Heart left ventricle (tissue), 16 donors: ENCODE measurements around the gene S100A14. TPM values are rescaled to one million over a fixed set of nuclear protein-coding genes. Genes with fewer than 3 reads are reported as not detected.

Experiments
- ATAC-seq, 4 donors: fragments of 200-7000 bp; cut with Tn5 transposase; one replicate each; pipeline ENCODE4 v1.9.1; 2020 to 2022; ENCODE audit warnings: moderate library complexity in 4 of 4, mild to moderate bottlenecking in 3 of 4, moderate number of reproducible peaks in 1 of 4
- DNase-seq, 5 donors: peaks; one replicate each; pipeline ENCODE4 v3.0.0-alpha.2; 2020
- H3K27ac ChIP-seq, 12 donors: fragments of 200-600 bp; sonication (generic) in 4 of 12; one replicate each; pipeline versions ENCODE4 v1.5.0 to v1.8.0; 2016 to 2022; ENCODE audit warnings: mild to moderate bottlenecking in 2 of 12
- H3K27me3 ChIP-seq, 9 donors: fragments of 200-600 bp; sonication (generic) in 2 of 9; one replicate each; pipeline versions ENCODE4 v1.5.1 to v1.8.0; 2016 to 2022; ENCODE audit warnings: mild to moderate bottlenecking in 3 of 9
- H3K36me3 ChIP-seq, 9 donors: fragments of 200-600 bp; sonication (generic) in 2 of 9; one replicate each; pipeline versions ENCODE4 v1.5.0 to v1.8.0; 2018 to 2022; ENCODE audit warnings: mild to moderate bottlenecking in 2 of 9
- H3K4me1 ChIP-seq, 12 donors: fragments of 200-600 bp; sonication (generic) in 4 of 12; one replicate each; pipeline versions ENCODE4 v1.5.0 to v1.8.0; 2016 to 2022; ENCODE audit warnings: mild to moderate bottlenecking in 3 of 12
- H3K4me3 ChIP-seq, 12 donors: fragments of 200-600 bp; sonication (generic) in 4 of 12; one replicate each; pipeline versions ENCODE4 v1.5.0 to v1.8.0; 2017 to 2022; ENCODE audit warnings: mild to moderate bottlenecking in 9 of 12, moderate library complexity in 4 of 12
- H3K9me3 ChIP-seq, 12 donors: fragments of 200-600 bp; sonication (generic) in 4 of 12; one replicate each; pipeline versions ENCODE4 v1.5.0 to v1.8.0; 2016 to 2022; ENCODE audit warnings: mild to moderate bottlenecking in 1 of 12
- POLR2A ChIP-seq, 2 donors: fragments of 450-650 bp; IDR thresholded peaks; one replicate each; pipeline ENCODE4 v1.6.1; 2017; ENCODE audit warnings: antibody characterized with exemption in 2 of 2, mild to moderate bottlenecking in 2 of 2, moderate library complexity in 2 of 2
- WGBS, 4 donors: extraction: QIAGEN DNeasy Blood & Tissue Kit in 2 of 4; methylation state at CpG; one replicate each; pipeline versions ENCODE4 v1.1.5 to v1.1.7; 2013 to 2018; 5-methylcytosine and 5-hydroxymethylcytosine counted together
- intact Hi-C, 10 donors: fragments of 100-400 bp; cut with DNase I; formaldehyde crosslinking; loops; one replicate each; pipeline versions ENCODE4 v1.11.1 to v1.14.2; 2022
- polyA plus RNA-seq, 2 donors: library from polyadenylated mRNA; stranded (reverse); fragments of 200-250 nt; gene quantifications; one replicate each; pipeline ENCODE4 v1.2.3, GENCODE V29; 2013
- total RNA-seq, 9 donors: library from RNA; depleted of rRNA in 2 of 9; stranded (reverse); fragments of >200 nt in 2 of 9; fragmentation: NEBNext Ultra II Directional in 3 of 9; extraction: Animal tissue kit (Norgen Biotek cat#: 25700) in 3 of 9; gene quantifications; one replicate each; pipeline versions ENCODE4 v1.1.0 to v1.2.4, GENCODE V29; 2016 to 2023
- TF ChIP-seq, protein P1 (sequence below), 12 donors: fragments of 200-600 bp; sonication (generic) in 4 of 12; IDR thresholded peaks; one replicate each; pipeline versions ENCODE4 v1.5.0 to v1.8.0; 2018 to 2022; ENCODE audit warnings: antibody characterized with exemption in 12 of 12, mild to moderate bottlenecking in 5 of 12
- donor health status: ischemic (EF 13 %, LVEDD 7.1; RV severe dilation, severe dysfunction).
- donor health status: healthy with polysubstance abuse.
- donor health status: DM: no; HTN: yes; CAD: no.
- donor health status: DM: no; HTN: no; CAD: no.
- donor health status: ischemic (EF 25% LVEDD 6.9; RV normal size, moderate dysfunction).
- donor health status: ischemic (EF 25% LVEDD 5.7; RV mildly dilated, moderate dysfunction).
- donor health status: healthy.
- donor health status: DM: yes; HTN: yes; CAD: no.
- donor health status: ischemic (EF 35%, LVEDD 5.7; RV mildly dilated, moderate dysfunction).
- donor health status: nonischemic (EF 11% LVEDD 7.7; RV severe dilation, severe dysfunction).
- donor health status: DM: yes; HTN: yes; CAD: no.
- donor health status: PGD.
- donor health status: ischemic (EF 29% LVEDD 5.4; RV normal size, mild dysfunction).
- donor health status: nonischemic (EF 23%, LVEDD 6.1; RV moderate dilation, normal function).

S100A14 gene
- total and polyA plus RNA-seq, 11 donors: 0.79 to 6.1 (median 3.9) TPM; not detected in 1

DNA sequence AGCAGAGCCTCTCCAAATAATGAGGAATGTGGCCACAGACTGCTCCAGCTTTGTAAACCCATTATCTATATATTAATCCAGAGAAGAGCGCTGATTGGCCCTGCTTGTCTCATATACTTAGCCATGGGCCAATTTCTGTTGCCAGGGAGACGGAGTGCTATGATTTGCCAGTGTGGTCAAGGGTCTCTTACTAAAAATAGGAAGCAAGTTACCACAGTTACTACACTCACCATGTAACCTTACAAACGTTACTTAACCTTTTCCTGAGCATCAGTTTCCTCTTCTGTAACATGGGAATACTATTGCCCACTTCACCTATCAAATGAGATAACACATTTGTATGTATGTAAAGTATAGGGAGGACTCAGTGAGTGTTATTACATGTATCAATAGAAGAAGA lies 42.8 kb downstream of the S100A14 start:
- Histone ChIP-seq H3K9me3 (no peaks in the 10 kb centered on the region), H3K4me1 (peaks cover 0 to 28% (median 11%) of the 10 kb centered on the region in 12 donors), H3K36me3 (no peaks in the 10 kb centered on the region), H3K4me3 (no peak overlapping the region), H3K27ac (peak overlapping the region in 3 of 12 donors; percentile 30 to 76 (median 36)), H3K27me3 (no peaks in the 10 kb centered on the region)
- intact Hi-C loops: loop anchor here in 9 of 10 donors (2.0 to 10.0 kb wide), 11 partner anchors 39 to 219 kb away; partner anchors contain the start of genes S100A14 (in 5 of the 9), S100A16 (in 2 of the 9), ILF2 (in 1 of the 9) and S100A9 (in 1 of the 9)
- ATAC-seq (no peak), DNase-seq (no peak)
- TF ChIP-seq, protein P1, sequence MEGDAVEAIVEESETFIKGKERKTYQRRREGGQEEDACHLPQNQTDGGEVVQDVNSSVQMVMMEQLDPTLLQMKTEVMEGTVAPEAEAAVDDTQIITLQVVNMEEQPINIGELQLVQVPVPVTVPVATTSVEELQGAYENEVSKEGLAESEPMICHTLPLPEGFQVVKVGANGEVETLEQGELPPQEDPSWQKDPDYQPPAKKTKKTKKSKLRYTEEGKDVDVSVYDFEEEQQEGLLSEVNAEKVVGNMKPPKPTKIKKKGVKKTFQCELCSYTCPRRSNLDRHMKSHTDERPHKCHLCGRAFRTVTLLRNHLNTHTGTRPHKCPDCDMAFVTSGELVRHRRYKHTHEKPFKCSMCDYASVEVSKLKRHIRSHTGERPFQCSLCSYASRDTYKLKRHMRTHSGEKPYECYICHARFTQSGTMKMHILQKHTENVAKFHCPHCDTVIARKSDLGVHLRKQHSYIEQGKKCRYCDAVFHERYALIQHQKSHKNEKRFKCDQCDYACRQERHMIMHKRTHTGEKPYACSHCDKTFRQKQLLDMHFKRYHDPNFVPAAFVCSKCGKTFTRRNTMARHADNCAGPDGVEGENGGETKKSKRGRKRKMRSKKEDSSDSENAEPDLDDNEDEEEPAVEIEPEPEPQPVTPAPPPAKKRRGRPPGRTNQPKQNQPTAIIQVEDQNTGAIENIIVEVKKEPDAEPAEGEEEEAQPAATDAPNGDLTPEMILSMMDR (IDR thresholded peaks at IDR 0.05): no peak
- no peak for TF ChIP-seq POLR2A (IDR thresholded peaks at IDR 0.05)
- 76 to 87% (median 80%) methylated on average over 3 of the region's 3 CpGs for WGBS, 4 donors

DNA sequence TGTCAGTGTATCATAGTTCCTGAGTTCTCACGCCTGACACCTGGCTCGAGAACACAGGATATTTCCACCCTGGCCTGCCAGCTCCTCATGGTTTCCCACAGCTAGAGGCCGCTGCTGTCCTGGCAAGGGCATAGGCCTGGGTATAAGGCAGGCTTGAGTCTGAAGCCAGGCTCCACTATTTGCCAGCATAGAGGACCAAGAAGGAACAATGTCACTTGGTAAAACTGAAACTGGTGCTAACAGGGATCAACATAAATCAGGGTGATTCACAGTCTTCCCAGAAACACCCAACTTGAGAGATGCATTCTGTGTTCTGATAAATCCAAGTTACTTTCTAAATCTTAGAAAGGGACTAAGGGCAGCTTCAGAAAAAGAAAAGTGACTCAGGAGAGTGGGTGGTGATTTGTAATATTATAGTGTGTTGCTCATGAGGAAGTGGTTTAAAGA lies 43.5 kb downstream of the S100A14 start:
- 10 to 16% (median 14%) methylated on average over 3 of the region's 3 CpGs for WGBS, 4 donors
- Histone ChIP-seq H3K4me3 (no peak overlapping the region), H3K9me3 (no peaks in the 10 kb centered on the region), H3K27ac (peak overlapping the region in 11 of 12 donors; percentile 20 to 76 (median 41)), H3K36me3 (no peaks in the 10 kb centered on the region), H3K27me3 (no peaks in the 10 kb centered on the region), H3K4me1 (peaks cover 0 to 36% (median 18%) of the 10 kb centered on the region in 12 donors)
- TF ChIP-seq POLR2A (IDR thresholded peaks at IDR 0.05): no peak
- TF ChIP-seq, protein P1 (IDR thresholded peaks at IDR 0.05): peak; percentile 71 to 91 (median 82)
- intact Hi-C loops: loop anchor here in 9 of 10 donors (1.0 to 10.0 kb wide), 13 partner anchors 40 to 218 kb away; partner anchors contain the start of genes S100A14 (in 5 of the 9), S100A16 (in 2 of the 9), ILF2 (in 1 of the 9) and S100A9 (in 1 of the 9)
- DNase-seq (peak; percentile 81 to 87 (median 86)), ATAC-seq (peak; percentile 89 to 93 (median 92))

DNA sequence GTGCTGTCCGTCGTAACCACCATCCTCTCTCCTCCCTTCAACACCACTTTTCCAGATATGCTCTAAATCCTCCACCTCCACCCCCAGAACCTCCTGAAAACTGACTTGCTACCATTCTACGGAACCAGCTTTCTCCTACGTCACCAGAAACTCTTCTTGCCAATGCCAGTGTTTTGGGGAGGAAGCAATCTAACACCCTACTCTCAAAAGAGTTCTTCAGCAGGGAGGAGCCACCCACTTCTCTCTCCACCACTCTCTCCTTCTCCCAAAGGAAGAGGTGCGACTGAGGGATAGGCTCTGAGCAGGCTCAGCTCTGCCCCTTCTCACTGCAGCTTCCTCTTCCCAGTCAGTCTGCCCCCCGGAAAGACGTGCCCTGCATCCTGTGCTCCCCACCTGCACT lies 44.4 kb downstream of the S100A14 start:
- H3K27me3 ChIP-seq: no peaks in the 10 kb centered on the region
- H3K9me3 ChIP-seq: no peaks in the 10 kb centered on the region
- WGBS, 4 donors: 69 to 81% (median 73%) methylated on average over 7 of the region's 7 CpGs
- peaks cover 6 to 44% (median 26%) of the 10 kb centered on the region in 12 donors for H3K4me1 ChIP-seq
- no peak for ATAC-seq
- peak overlapping the region in 2 of 12 donors; percentile 36 to 76 for H3K27ac ChIP-seq
- no peaks in the 10 kb centered on the region for H3K36me3 ChIP-seq
- no peak for DNase-seq
- TF ChIP-seq, protein P1 (IDR thresholded peaks at IDR 0.05): no peak
- no peak for TF ChIP-seq POLR2A (IDR thresholded peaks at IDR 0.05)
- no peak overlapping the region for H3K4me3 ChIP-seq
- intact Hi-C loops: loop anchor here in 9 of 10 donors (1.0 to 10.0 kb wide), 13 partner anchors 41 to 217 kb away; partner anchors contain the start of genes S100A14 (in 5 of the 9), S100A16 (in 2 of the 9), ILF2 (in 1 of the 9) and S100A9 (in 1 of the 9)

DNA sequence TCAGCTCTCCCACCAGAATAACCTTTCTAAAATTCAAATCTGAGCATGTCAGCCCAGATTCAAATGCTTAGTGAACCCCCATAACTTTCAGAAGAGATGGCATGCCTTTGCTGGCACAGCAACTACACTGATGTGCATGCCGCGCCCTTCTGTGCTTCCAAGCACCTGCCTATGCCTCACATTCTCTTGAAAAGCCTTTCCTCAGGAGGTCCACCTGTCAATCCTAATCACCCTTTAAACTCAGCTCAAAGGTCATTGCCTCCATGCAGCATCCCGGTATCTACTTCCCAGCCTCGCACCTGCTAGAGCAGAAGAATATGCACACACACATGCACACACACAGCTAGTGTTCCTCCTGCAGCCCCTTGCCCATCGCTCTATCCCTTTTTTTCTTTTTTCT lies 45.3 kb downstream of the S100A14 start:
- WGBS, 4 donors: 94 to 97% (median 95%) methylated on average over 5 of the region's 5 CpGs
- peaks cover 7 to 53% (median 33%) of the 10 kb centered on the region in 12 donors for H3K4me1 ChIP-seq
- no peaks in the 10 kb centered on the region for H3K36me3 ChIP-seq
- H3K9me3 ChIP-seq: no peaks in the 10 kb centered on the region
- TF ChIP-seq, protein P1 (IDR thresholded peaks at IDR 0.05): no peak
- no peak for TF ChIP-seq POLR2A (IDR thresholded peaks at IDR 0.05)
- DNase-seq (no peak), ATAC-seq (no peak)
- intact Hi-C loops: loop anchor here in 7 of 10 donors (5.0 to 10.0 kb wide), 9 partner anchors 41 to 216 kb away; partner anchors contain the start of genes S100A14 (in 3 of the 7), S100A16 (in 2 of the 7), ILF2 (in 1 of the 7) and S100A9 (in 1 of the 7)
- no peak overlapping the region for H3K4me3 ChIP-seq
- H3K27ac ChIP-seq: no peak overlapping the region
- H3K27me3 ChIP-seq: no peaks in the 10 kb centered on the region
